22Rv1 (cell line): ENCODE data around the gene FBXO42.

Experiments used
- ZFX ChIP-seq: fragments of 450-650 bp; IDR thresholded peaks from 2 replicates; pipeline ENCODE4 v1.6.1; 2017; ENCODE audit warnings: antibody characterized with exemption, borderline replicate concordance
- TF ChIP-seq, protein P1 (sequence below): fragments of 450-650 bp; IDR thresholded peaks from 2 replicates; pipeline ENCODE4 v1.5.1; 2017; ENCODE audit warnings: mild to moderate bottlenecking

DNA sequence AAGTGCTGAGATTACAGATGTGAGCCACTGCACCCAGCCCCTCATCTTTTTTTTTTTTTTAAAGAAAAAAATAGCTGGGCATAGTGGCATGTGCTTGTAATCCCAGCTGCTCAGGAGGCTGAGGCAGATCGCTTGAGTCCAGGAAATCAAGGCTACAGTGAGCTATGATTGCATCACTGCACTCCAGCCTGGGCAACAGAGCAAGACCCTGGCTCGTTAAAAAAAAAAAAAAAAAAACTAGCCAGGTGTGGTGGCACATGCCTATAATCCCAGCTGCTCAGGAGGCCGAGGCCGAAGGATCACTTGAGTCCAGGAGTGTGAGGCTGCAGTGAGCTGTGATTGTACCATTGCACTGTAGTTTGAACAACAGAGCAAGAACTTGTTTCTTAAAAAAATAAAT is 28.6 kb upstream of the FBXO42 start:
- TF ChIP-seq, protein P1, sequence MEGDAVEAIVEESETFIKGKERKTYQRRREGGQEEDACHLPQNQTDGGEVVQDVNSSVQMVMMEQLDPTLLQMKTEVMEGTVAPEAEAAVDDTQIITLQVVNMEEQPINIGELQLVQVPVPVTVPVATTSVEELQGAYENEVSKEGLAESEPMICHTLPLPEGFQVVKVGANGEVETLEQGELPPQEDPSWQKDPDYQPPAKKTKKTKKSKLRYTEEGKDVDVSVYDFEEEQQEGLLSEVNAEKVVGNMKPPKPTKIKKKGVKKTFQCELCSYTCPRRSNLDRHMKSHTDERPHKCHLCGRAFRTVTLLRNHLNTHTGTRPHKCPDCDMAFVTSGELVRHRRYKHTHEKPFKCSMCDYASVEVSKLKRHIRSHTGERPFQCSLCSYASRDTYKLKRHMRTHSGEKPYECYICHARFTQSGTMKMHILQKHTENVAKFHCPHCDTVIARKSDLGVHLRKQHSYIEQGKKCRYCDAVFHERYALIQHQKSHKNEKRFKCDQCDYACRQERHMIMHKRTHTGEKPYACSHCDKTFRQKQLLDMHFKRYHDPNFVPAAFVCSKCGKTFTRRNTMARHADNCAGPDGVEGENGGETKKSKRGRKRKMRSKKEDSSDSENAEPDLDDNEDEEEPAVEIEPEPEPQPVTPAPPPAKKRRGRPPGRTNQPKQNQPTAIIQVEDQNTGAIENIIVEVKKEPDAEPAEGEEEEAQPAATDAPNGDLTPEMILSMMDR: no peak
- no peak for TF ChIP-seq ZFX
